D721Med (cell line): ENCODE measurements around the gene GNGT2.
A peak's percentile ranks its signal among the peaks of the same experiment; 100 is the strongest.

Experiments
- DNase-seq: peaks from one replicate; pipeline ENCODE4 v3.0.0; 2011; ENCODE audit warnings: low spot score; ENCODE audit not compliant: insufficient read length
- FAIRE-seq: peaks from 2 replicates; lab custom pipeline; 2011; peaks lifted over from hg19 to GRCh38; lab: Jason Lieb, UNC
- CTCF ChIP-seq: IDR thresholded peaks from 2 replicates; pipeline ENCODE4 v1.5.1; 2012; ENCODE audit warnings: mild to moderate bottlenecking, control low read depth; ENCODE audit not compliant: insufficient read depth; ENCODE audit errors: missing control alignments

The GNGT2 gene

GRCh38 chr17:49239963-49240362 lies 29.6 kb upstream of the GNGT2 start:
- DNase-seq (no peak), FAIRE-seq (no peak)
- TF ChIP-seq CTCF = no peak

- DNase-seq (no peak), FAIRE-seq (no peak)
- TF ChIP-seq CTCF = no peak
These were observed 25.5 kb upstream of the GNGT2 start for GRCh38 chr17:49235896-49236295.

- FAIRE-seq (no peak), DNase-seq (no peak)
- no peak for TF ChIP-seq CTCF
These were observed 24.2 kb upstream of the GNGT2 start for GRCh38 chr17:49234509-49235080.

GRCh38 chr17:49231563-49231894 lies 21.2 kb upstream of the GNGT2 start:
- DNase-seq (no peak), FAIRE-seq (no peak)
- no peak for TF ChIP-seq CTCF

GRCh38 chr17:49230636-49231562 lies 20.5 kb upstream of the GNGT2 start, which contains the start of gene PHOSPHO1:
TSS of gene PHOSPHO1 (minus strand) at chr17:49230787. CDS start at chr17:49226691, 4,096 bp downstream.
- DNase-seq (peak; percentile 95), FAIRE-seq (no peak)
- TF ChIP-seq CTCF = no peak

GRCh38 chr17:49229805-49230600 lies 19.6 kb upstream of the GNGT2 start:
- no peak for TF ChIP-seq CTCF
- DNase-seq = no peak
- no peak for FAIRE-seq
